Coronary artery (tissue), 2 donors: ENCODE data around the gene JOSD2.

Source experiments
- DNase-seq: peaks from one replicate; pipeline ENCODE4 v3.0.0-alpha.2; 2017; ENCODE audit warnings: low spot score
- H3K27ac ChIP-seq, 2 donors: fragments of 200-600 bp; sonication (generic); one replicate each; pipeline ENCODE4 v1.5.1; 2016 to 2019
- H3K4me3 ChIP-seq: fragments of 200-600 bp; sonication (generic); 2 replicates; pipeline ENCODE4 v1.5.1; 2016; ENCODE audit warnings: mild to moderate bottlenecking, moderate library complexity
- CTCF ChIP-seq: fragments of 200-600 bp; sonication (generic); IDR thresholded peaks from one replicate; pipeline ENCODE4 v1.5.1; 2019; ENCODE audit warnings: antibody characterized with exemption

Gene JOSD2, protein sequence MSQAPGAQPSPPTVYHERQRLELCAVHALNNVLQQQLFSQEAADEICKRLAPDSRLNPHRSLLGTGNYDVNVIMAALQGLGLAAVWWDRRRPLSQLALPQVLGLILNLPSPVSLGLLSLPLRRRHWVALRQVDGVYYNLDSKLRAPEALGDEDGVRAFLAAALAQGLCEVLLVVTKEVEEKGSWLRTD

GRCh38 chr19:50511069-50511822 is at the start of gene JOSD2:
TSS of gene JOSD2 (minus strand) at chr19:50511191. CDS start at chr19:50510431, 760 bp downstream.
- peak; percentile 99 for DNase-seq
- H3K27ac ChIP-seq, result peak within 1 kb of the TSS; percentile 67 to 85
- no peak for TF ChIP-seq CTCF
- peak within 1 kb of the TSS; percentile 89 for H3K4me3 ChIP-seq

- Histone ChIP-seq H3K27ac (no peak overlapping the region), H3K4me3 (no peak overlapping the region)
- TF ChIP-seq CTCF, result no peak
- no peak for DNase-seq
Measured at GRCh38 chr19:50559636-50560035, 48.6 kb upstream of the JOSD2 start.

DNA sequence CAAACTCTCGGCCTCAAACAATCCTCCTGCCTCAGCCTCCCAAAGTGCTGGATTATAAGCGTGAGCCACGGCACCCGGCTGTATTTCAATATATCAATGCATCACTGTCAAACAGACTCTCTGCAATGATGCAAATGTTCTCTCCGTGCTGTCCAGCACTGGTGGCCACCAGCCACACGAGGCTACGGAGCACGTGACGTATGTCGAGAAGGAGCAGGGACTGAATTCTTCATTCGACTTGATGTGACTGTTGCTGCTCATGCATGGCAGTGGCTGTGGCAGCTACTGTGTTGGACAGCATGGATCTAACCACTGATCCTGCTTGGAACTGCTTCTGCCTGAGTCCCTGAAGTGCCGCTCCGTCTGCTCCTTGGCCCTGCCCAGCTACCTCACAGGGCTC is 47.5 kb upstream of the JOSD2 start:
- no peak overlapping the region for H3K27ac ChIP-seq
- TF ChIP-seq CTCF, result no peak
- no peak overlapping the region for H3K4me3 ChIP-seq
- peak; percentile 43 for DNase-seq

DNA sequence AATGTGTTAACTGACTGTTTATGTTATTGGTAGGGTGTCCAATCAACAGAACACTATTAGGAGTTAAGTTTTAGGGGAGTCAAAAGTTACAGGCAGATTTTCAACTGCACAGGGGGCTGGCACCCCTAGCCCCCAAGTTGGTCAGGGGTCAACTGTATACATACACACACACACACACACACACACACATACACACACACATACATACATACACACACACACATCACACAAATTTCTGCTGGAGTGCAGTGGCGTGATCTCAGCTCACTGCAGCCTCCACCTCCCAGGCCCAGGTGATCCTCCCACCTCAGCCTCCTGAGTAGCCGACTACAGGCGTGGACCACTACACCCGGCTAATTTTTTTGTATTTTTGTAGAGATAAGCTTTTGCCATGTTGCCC is 47.0 kb upstream of the JOSD2 start:
- DNase-seq, result no peak
- H3K27ac ChIP-seq, result no peak overlapping the region
- no peak for TF ChIP-seq CTCF
- H3K4me3 ChIP-seq, result no peak overlapping the region

- no peak for TF ChIP-seq CTCF
- Histone ChIP-seq H3K4me3 (peak overlapping the region; percentile 74), H3K27ac (no peak overlapping the region)
- DNase-seq, result peak; percentile 31
Measured at GRCh38 chr19:50557009-50557613, 46.1 kb upstream of the JOSD2 start.

GRCh38 chr19:50556282-50557008 is 45.5 kb upstream of the JOSD2 start:
- TF ChIP-seq CTCF, result peak; percentile 82
- peak overlapping the region; percentile 74 for H3K4me3 ChIP-seq
- H3K27ac ChIP-seq, result peak overlapping the region in 1 of 2 donors; percentile 53
- DNase-seq, result peak; percentile 75
